Heart left ventricle (tissue), 16 donors: ENCODE results near the gene RIMS4. TPM values are rescaled to one million over a fixed set of nuclear protein-coding genes. Genes with fewer than 3 reads are reported as not detected.

Source experiments
- ATAC-seq, 4 donors: fragments of 200-7000 bp; cut with Tn5 transposase; one replicate each; pipeline ENCODE4 v1.9.1; 2020 to 2022; ENCODE audit warnings: moderate library complexity in 4 of 4, mild to moderate bottlenecking in 3 of 4, moderate number of reproducible peaks in 1 of 4
- DNase-seq, 5 donors: peaks; one replicate each; pipeline ENCODE4 v3.0.0-alpha.2; 2020
- H3K27ac ChIP-seq, 12 donors: fragments of 200-600 bp; sonication (generic) in 4 of 12; one replicate each; pipeline versions ENCODE4 v1.5.0 to v1.8.0; 2016 to 2022; ENCODE audit warnings: mild to moderate bottlenecking in 2 of 12
- H3K27me3 ChIP-seq, 9 donors: fragments of 200-600 bp; sonication (generic) in 2 of 9; one replicate each; pipeline versions ENCODE4 v1.5.1 to v1.8.0; 2016 to 2022; ENCODE audit warnings: mild to moderate bottlenecking in 3 of 9
- H3K36me3 ChIP-seq, 9 donors: fragments of 200-600 bp; sonication (generic) in 2 of 9; one replicate each; pipeline versions ENCODE4 v1.5.0 to v1.8.0; 2018 to 2022; ENCODE audit warnings: mild to moderate bottlenecking in 2 of 9
- H3K4me1 ChIP-seq, 12 donors: fragments of 200-600 bp; sonication (generic) in 4 of 12; one replicate each; pipeline versions ENCODE4 v1.5.0 to v1.8.0; 2016 to 2022; ENCODE audit warnings: mild to moderate bottlenecking in 3 of 12
- H3K4me3 ChIP-seq, 12 donors: fragments of 200-600 bp; sonication (generic) in 4 of 12; one replicate each; pipeline versions ENCODE4 v1.5.0 to v1.8.0; 2017 to 2022; ENCODE audit warnings: mild to moderate bottlenecking in 9 of 12, moderate library complexity in 4 of 12
- H3K9me3 ChIP-seq, 12 donors: fragments of 200-600 bp; sonication (generic) in 4 of 12; one replicate each; pipeline versions ENCODE4 v1.5.0 to v1.8.0; 2016 to 2022; ENCODE audit warnings: mild to moderate bottlenecking in 1 of 12
- CTCF ChIP-seq, 12 donors: fragments of 200-600 bp; sonication (generic) in 4 of 12; IDR thresholded peaks; one replicate each; pipeline versions ENCODE4 v1.5.0 to v1.8.0; 2018 to 2022; ENCODE audit warnings: antibody characterized with exemption in 12 of 12, mild to moderate bottlenecking in 5 of 12
- POLR2A ChIP-seq, 2 donors: fragments of 450-650 bp; IDR thresholded peaks; one replicate each; pipeline ENCODE4 v1.6.1; 2017; ENCODE audit warnings: antibody characterized with exemption in 2 of 2, mild to moderate bottlenecking in 2 of 2, moderate library complexity in 2 of 2
- WGBS, 4 donors: extraction: QIAGEN DNeasy Blood & Tissue Kit in 2 of 4; methylation state at CpG; one replicate each; pipeline versions ENCODE4 v1.1.5 to v1.1.7; 2013 to 2018; 5-methylcytosine and 5-hydroxymethylcytosine counted together
- intact Hi-C, 10 donors: fragments of 100-400 bp; cut with DNase I; formaldehyde crosslinking; loops; one replicate each; pipeline versions ENCODE4 v1.11.1 to v1.14.2; 2022
- polyA plus RNA-seq, 2 donors: library from polyadenylated mRNA; stranded (reverse); fragments of 200-250 nt; gene quantifications; one replicate each; pipeline ENCODE4 v1.2.3, GENCODE V29; 2013
- total RNA-seq, 9 donors: library from RNA; depleted of rRNA in 2 of 9; stranded (reverse); fragments of >200 nt in 2 of 9; fragmentation: NEBNext Ultra II Directional in 3 of 9; extraction: Animal tissue kit (Norgen Biotek cat#: 25700) in 3 of 9; gene quantifications; one replicate each; pipeline versions ENCODE4 v1.1.0 to v1.2.4, GENCODE V29; 2016 to 2023
- donor health status: ischemic (EF 13 %, LVEDD 7.1; RV severe dilation, severe dysfunction).
- donor health status: healthy with polysubstance abuse.
- donor health status: DM: no; HTN: yes; CAD: no.
- donor health status: DM: no; HTN: no; CAD: no.
- donor health status: ischemic (EF 25% LVEDD 6.9; RV normal size, moderate dysfunction).
- donor health status: ischemic (EF 25% LVEDD 5.7; RV mildly dilated, moderate dysfunction).
- donor health status: healthy.
- donor health status: DM: yes; HTN: yes; CAD: no.
- donor health status: ischemic (EF 35%, LVEDD 5.7; RV mildly dilated, moderate dysfunction).
- donor health status: nonischemic (EF 11% LVEDD 7.7; RV severe dilation, severe dysfunction).
- donor health status: DM: yes; HTN: yes; CAD: no.
- donor health status: PGD.
- donor health status: ischemic (EF 29% LVEDD 5.4; RV normal size, mild dysfunction).
- donor health status: nonischemic (EF 23%, LVEDD 6.1; RV moderate dilation, normal function).

Gene RIMS4
- total and polyA plus RNA-seq, 11 donors: 0.04 to 0.59 (median 0.11) TPM; not detected in 5

- H3K4me3 ChIP-seq: no peak overlapping the region
- no peak for TF ChIP-seq POLR2A (IDR thresholded peaks at IDR 0.05)
- no peak for TF ChIP-seq CTCF (IDR thresholded peaks at IDR 0.05)
- DNase-seq (no peak), ATAC-seq (no peak)
- H3K4me1 ChIP-seq: peaks cover 11 to 58% (median 36%) of the 10 kb centered on the region in 12 donors
- no peaks in the 10 kb centered on the region for H3K27me3 ChIP-seq
- H3K9me3 ChIP-seq: no peaks in the 10 kb centered on the region
- H3K36me3 ChIP-seq: no peaks in the 10 kb centered on the region
- H3K27ac ChIP-seq: peak overlapping the region in 11 of 12 donors; percentile 5 to 79 (median 62)
- intact Hi-C loops: no loop called here
- WGBS, 4 donors: 88 to 91% (median 89%) methylated on average over 5 of the region's 5 CpGs
These were observed 103.2 kb downstream of the RIMS4 start for GRCh38 chr20:44707018-44707579.

- ATAC-seq: peak; percentile 32 to 76 (median 63)
- H3K27ac ChIP-seq: peak overlapping the region; percentile 5 to 79 (median 61)
- no peak overlapping the region for H3K4me3 ChIP-seq
- H3K36me3 ChIP-seq: no peaks in the 10 kb centered on the region
- WGBS, 4 donors: 54 to 63% (median 59%) methylated on average over 8 to 10 of the region's 10 CpGs
- H3K27me3 ChIP-seq: no peaks in the 10 kb centered on the region
- no peaks in the 10 kb centered on the region for H3K9me3 ChIP-seq
- intact Hi-C loops: no loop called here
- peak in 2 of 5 donors; percentile 62 to 80 for DNase-seq
- H3K4me1 ChIP-seq: peaks cover 11 to 58% (median 32%) of the 10 kb centered on the region in 12 donors
- TF ChIP-seq POLR2A (IDR thresholded peaks at IDR 0.05): no peak
- TF ChIP-seq CTCF (IDR thresholded peaks at IDR 0.05): no peak
These were observed 103.9 kb downstream of the RIMS4 start for GRCh38 chr20:44706301-44707017.

DNA sequence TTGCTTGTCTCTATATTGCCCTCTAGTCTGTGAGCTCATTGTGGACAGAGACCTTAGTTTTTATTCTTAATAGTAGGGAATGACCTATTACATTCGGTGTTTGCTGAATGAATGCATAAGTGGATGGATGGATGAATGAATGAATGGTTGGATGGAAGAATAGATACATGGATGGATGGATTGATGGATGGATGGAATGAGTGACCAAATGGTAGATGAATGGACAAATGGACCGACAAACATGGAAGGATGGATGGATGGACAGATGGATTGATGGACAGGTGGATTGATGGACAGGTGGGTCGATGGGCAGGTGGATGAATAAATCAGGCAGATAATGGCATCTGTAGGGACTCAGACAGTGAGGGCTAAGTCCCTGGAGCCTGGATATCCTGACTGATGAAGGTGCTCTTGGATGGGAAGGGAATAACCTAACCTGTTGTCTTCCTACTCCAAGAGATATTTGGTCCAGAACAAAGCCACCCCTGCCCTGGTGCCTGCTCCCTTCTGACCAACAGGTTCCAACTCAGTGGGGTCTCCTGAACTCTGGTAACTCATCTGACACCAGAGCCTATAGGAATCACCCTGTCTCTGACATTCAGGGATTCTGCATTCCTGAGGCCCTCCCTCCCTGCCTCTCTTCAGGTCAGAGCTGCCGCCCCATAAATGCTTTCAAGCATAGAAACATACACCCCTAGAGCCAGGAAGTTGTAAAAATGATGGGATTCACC lies 104.8 kb downstream of the RIMS4 start:
- ATAC-seq (no peak), DNase-seq (peak in 1 of 5 donors; percentile 15)
- H3K4me3 ChIP-seq: no peak overlapping the region
- TF ChIP-seq POLR2A (IDR thresholded peaks at IDR 0.05) (no peak), CTCF (IDR thresholded peaks at IDR 0.05) (no peak)
- intact Hi-C loops: no loop called here
- H3K4me1 ChIP-seq: peaks cover 11 to 58% (median 34%) of the 10 kb centered on the region in 12 donors
- WGBS, 4 donors: 80 to 85% (median 81%) methylated on average over 4 of the region's 4 CpGs
- H3K27ac ChIP-seq: peak overlapping the region in 10 of 12 donors; percentile 5 to 79 (median 68)
- H3K9me3 ChIP-seq: no peaks in the 10 kb centered on the region
- no peaks in the 10 kb centered on the region for H3K27me3 ChIP-seq
- no peaks in the 10 kb centered on the region for H3K36me3 ChIP-seq

- Histone ChIP-seq H3K4me3 (no peak overlapping the region), H3K9me3 (no peaks in the 10 kb centered on the region), H3K27me3 (no peaks in the 10 kb centered on the region), H3K27ac (peak overlapping the region in 3 of 12 donors; percentile 12 to 52 (median 14)), H3K4me1 (peaks cover 11 to 56% (median 34%) of the 10 kb centered on the region in 12 donors), H3K36me3 (no peaks in the 10 kb centered on the region)
- no peak for TF ChIP-seq POLR2A (IDR thresholded peaks at IDR 0.05)
- no peak for TF ChIP-seq CTCF (IDR thresholded peaks at IDR 0.05)
- peak in 1 of 5 donors; percentile 50 for DNase-seq
- intact Hi-C loops: no loop called here
- no peak for ATAC-seq
- 76 to 85% (median 83%) methylated on average over 4 of the region's 4 CpGs for WGBS, 4 donors
These were observed 105.8 kb downstream of the RIMS4 start for GRCh38 chr20:44704551-44704971.
